SKM-1 treated with dmso at 0.1 percent for 144 hours (cell line): ENCODE data around the gene DLK1.

Experiments used
- DNase-seq: peaks from one replicate; lab custom pipeline; 2025; ENCODE audit not compliant: unreplicated experiment; lab: John Stamatoyannopoulos, UW

DLK1 gene

GRCh38 chr14:100693877-100694578, 32.7 kb upstream of the DLK1 start:
- DNase-seq = no peak

GRCh38 chr14:100694579-100695422, 31.9 kb upstream of the DLK1 start:
- DNase-seq = no peak

- DNase-seq = no peak
These were observed 31.3 kb upstream of the DLK1 start for GRCh38 chr14:100695423-100695738.

- no peak for DNase-seq
These were observed 30.7 kb upstream of the DLK1 start for GRCh38 chr14:100696008-100696407.

GRCh38 chr14:100696590-100696989, 30.1 kb upstream of the DLK1 start:
- DNase-seq = no peak

GRCh38 chr14:100698066-100698465, 28.6 kb upstream of the DLK1 start:
- DNase-seq = no peak

GRCh38 chr14:100698666-100699448, 27.8 kb upstream of the DLK1 start:
- DNase-seq = no peak

GRCh38 chr14:100701314-100701713, 25.4 kb upstream of the DLK1 start:
- DNase-seq = no peak

GRCh38 chr14:100702590-100702989, 24.1 kb upstream of the DLK1 start:
- no peak for DNase-seq

GRCh38 chr14:100703386-100704220, 23.1 kb upstream of the DLK1 start:
- no peak for DNase-seq

GRCh38 chr14:100706200-100706599, 20.5 kb upstream of the DLK1 start:
- DNase-seq = no peak

- no peak for DNase-seq
These were observed 19.8 kb upstream of the DLK1 start for GRCh38 chr14:100706860-100707259.

GRCh38 chr14:100708425-100709288, 18.0 kb upstream of the DLK1 start:
- DNase-seq = no peak

GRCh38 chr14:100709289-100710284, 17.1 kb upstream of the DLK1 start:
- DNase-seq = no peak

- DNase-seq = no peak
These were observed 16.3 kb upstream of the DLK1 start for GRCh38 chr14:100710391-100710790.

GRCh38 chr14:100710826-100711462, 15.7 kb upstream of the DLK1 start:
- DNase-seq = no peak

- peak; percentile 56 for DNase-seq
These were observed 15.2 kb upstream of the DLK1 start for GRCh38 chr14:100711493-100711892.

- no peak for DNase-seq
These were observed 14.2 kb upstream of the DLK1 start for GRCh38 chr14:100712490-100712889.
